ENCODE results near the gene KCNQ1. TPM values are rescaled to one million over a fixed set of nuclear protein-coding genes. Genes with fewer than 3 reads are reported as not detected.

KCNQ1 gene
- total RNA-seq, 1 donor from 2014 or later = 3.4 TPM

DNA sequence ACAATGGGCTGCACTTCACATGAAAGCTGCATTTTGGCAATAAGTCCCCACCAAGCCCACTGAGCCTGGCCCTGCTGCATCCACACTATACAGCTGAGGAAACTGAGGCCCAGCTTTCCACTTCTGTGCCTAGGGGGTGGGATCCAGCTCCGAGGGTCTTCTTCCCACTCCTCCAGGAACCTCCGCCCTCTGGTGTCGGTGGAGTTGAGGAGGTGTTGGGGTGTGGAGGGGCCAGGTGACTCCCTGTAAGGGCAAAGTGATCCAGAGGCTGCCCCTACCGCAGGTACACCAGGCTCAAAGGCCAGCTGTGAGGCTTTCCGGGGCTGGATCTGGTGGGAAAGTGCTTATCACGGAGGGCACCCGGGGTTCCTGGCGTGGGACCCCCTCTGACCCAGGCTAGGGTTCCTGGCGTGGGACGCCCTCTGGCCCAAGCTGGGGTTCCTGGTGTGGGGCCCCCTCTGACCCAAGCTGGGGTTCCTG is 125.0 kb downstream of the KCNQ1 start:
- intact Hi-C loops (cut with micrococcal nuclease) = no loop called here
- Mint-ChIP-seq H3K9me3 (no peaks in the 10 kb centered on the region), H3K36me3 (ENCODE audit: low read depth) (no peaks in the 10 kb centered on the region), H3K27me3 (ENCODE audit: low read depth) (no peaks in the 10 kb centered on the region), H3K4me3 (ENCODE audit: low read depth) (no peak overlapping the region), H3K27ac (no peak overlapping the region), H3K4me1 (ENCODE audit: low read depth) (no peaks in the 10 kb centered on the region)
- no peak for DNase-seq (ENCODE audit: low spot score)

DNA sequence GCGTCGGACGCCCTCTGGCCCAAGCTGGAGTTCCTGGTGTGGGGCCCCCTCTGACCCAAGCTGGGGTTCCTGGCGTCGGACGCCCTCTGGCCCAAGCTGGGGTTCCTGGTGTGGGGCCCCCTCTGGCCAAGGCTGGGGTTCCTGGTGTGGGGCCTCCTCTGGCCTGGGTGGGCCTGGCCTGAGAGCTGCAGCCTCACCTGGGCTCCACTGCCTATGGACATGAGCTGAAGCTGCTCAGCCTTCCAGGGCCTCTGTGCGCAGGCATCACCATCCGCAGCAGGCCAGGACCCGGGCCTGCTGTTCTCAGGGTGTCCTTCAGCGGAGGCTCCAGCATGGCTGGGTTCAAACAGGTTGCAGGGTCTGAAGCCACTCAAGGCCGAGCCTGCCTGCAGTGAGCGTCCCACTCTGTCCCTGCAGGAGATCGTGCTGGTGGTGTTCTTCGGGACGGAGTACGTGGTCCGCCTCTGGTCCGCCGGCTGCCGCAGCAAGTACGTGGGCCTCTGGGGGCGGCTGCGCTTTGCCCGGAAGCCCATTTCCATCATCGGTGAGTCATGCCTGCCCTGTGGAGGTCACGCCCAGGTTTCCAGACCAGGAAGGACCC is 125.5 kb downstream of the KCNQ1 start:
- H3K27ac Mint-ChIP-seq = no peak overlapping the region
- no peak overlapping the region for H3K4me3 Mint-ChIP-seq (ENCODE audit: low read depth)
- H3K27me3 Mint-ChIP-seq (ENCODE audit: low read depth) = no peaks in the 10 kb centered on the region
- no peaks in the 10 kb centered on the region for H3K9me3 Mint-ChIP-seq
- intact Hi-C loops (cut with micrococcal nuclease) = no loop called here
- no peaks in the 10 kb centered on the region for H3K36me3 Mint-ChIP-seq (ENCODE audit: low read depth)
- H3K4me1 Mint-ChIP-seq (ENCODE audit: low read depth) = no peaks in the 10 kb centered on the region
- no peak for DNase-seq (ENCODE audit: low spot score)

DNA sequence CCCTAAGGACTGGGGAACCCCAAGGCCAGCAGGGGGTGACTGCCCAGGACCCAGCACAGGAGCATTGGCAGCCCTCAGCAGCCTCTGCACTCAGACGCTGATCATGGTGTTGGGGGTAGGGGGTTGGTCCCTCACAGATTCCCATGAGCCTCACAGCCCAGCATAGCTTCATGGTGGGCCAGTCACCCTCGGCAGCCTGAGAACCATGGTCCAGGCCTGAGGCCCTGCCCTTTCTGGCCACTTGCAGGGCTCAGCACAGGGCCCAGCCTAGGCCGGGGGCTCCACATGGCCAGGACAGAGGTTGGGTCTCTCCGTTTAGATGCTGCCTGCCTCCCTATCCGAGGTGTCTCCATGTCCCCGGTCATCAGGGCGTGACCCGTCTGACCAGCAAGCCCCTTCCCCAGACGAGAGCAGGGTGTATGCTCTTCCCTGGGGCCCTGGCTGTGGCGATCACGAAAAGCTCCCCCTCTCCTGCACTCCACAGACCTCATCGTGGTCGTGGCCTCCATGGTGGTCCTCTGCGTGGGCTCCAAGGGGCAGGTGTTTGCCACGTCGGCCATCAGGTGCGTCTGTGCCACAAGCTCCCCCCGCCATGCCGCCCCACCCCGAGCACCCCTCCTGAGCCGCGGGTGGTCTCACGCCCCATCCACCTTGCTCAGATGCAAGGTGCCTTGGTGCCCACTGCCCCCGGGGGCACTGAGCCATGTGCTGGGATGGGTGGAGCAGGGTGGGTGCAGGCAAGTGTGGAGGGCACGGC is 126.2 kb downstream of the KCNQ1 start:
- H3K9me3 Mint-ChIP-seq = no peaks in the 10 kb centered on the region
- H3K36me3 Mint-ChIP-seq (ENCODE audit: low read depth) = no peaks in the 10 kb centered on the region
- H3K27me3 Mint-ChIP-seq (ENCODE audit: low read depth) = no peaks in the 10 kb centered on the region
- H3K4me3 Mint-ChIP-seq (ENCODE audit: low read depth) = no peak overlapping the region
- DNase-seq (ENCODE audit: low spot score) = no peak
- intact Hi-C loops (cut with micrococcal nuclease) = no loop called here
- no peaks in the 10 kb centered on the region for H3K4me1 Mint-ChIP-seq (ENCODE audit: low read depth)
- no peak overlapping the region for H3K27ac Mint-ChIP-seq

DNA sequence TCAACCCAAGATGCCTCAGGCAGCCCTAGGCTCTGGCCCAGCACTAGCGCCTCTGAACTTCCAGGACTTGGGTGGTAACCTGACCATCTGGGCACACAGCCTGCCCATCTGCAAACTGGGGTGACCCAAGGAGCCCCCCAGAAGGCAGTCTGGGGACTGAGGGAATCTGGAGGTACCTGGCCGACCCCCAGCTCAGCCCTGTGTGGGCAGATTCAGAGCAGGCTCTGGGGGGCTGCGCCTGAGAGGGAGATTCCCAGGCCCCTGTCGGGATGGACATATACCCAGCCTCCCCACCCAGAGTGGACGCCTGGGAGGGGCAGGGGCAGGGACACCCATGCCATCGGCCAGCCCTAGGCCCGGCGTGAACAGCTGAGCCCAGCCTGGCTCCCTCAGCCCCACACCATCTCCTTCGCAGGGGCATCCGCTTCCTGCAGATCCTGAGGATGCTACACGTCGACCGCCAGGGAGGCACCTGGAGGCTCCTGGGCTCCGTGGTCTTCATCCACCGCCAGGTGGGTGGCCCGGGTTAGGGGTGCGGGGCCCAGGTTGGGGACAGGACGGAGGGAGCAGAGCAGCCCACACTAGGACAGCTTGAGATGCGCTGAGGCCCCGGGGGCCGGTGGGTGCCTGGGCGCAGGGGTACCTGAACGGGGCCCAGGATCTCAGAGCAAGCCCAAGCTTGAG is 126.9 kb downstream of the KCNQ1 start:
- H3K27me3 Mint-ChIP-seq (ENCODE audit: low read depth) = no peaks in the 10 kb centered on the region
- H3K27ac Mint-ChIP-seq = no peak overlapping the region
- H3K4me1 Mint-ChIP-seq (ENCODE audit: low read depth) = no peaks in the 10 kb centered on the region
- H3K4me3 Mint-ChIP-seq (ENCODE audit: low read depth) = no peak overlapping the region
- no peaks in the 10 kb centered on the region for H3K9me3 Mint-ChIP-seq
- intact Hi-C loops (cut with micrococcal nuclease) = no loop called here
- no peak for DNase-seq (ENCODE audit: low spot score)
- no peaks in the 10 kb centered on the region for H3K36me3 Mint-ChIP-seq (ENCODE audit: low read depth)

DNA sequence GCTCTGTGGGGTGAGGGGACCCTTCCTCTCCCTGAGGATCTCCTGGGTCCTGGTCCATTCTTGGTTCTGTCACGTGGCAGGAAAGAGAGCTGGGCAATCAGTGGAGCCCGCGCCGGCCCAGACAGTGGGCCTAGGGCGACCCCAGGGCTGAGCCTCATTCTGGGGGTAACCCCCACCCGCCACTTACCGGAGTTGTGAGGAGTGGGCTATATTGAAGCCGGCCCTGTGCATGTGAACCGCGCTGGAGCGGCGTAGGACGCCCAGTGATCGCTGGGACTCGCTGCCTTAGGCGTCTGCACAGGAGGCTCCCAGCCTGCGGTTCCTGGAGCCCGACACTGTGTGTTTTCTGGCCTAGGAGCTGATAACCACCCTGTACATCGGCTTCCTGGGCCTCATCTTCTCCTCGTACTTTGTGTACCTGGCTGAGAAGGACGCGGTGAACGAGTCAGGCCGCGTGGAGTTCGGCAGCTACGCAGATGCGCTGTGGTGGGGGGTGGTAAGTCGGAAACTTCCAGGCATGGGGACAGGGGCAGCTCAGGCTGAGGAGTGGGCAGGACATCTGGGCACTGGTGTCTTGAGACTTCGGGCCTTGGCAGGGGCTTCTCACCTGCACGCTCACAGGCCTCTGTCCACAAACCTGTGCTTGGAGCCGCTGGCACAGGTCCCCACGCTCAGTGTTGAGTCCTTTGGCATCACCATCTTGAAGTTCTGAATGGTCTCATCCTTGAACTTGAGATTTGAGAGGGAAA is 127.9 kb downstream of the KCNQ1 start:
- Mint-ChIP-seq H3K9me3 (no peaks in the 10 kb centered on the region), H3K4me3 (ENCODE audit: low read depth) (no peak overlapping the region), H3K4me1 (ENCODE audit: low read depth) (no peaks in the 10 kb centered on the region), H3K27ac (no peak overlapping the region), H3K27me3 (ENCODE audit: low read depth) (no peaks in the 10 kb centered on the region), H3K36me3 (ENCODE audit: low read depth) (no peaks in the 10 kb centered on the region)
- DNase-seq (ENCODE audit: low spot score) = no peak
- intact Hi-C loops (cut with micrococcal nuclease) = no loop called here

DNA sequence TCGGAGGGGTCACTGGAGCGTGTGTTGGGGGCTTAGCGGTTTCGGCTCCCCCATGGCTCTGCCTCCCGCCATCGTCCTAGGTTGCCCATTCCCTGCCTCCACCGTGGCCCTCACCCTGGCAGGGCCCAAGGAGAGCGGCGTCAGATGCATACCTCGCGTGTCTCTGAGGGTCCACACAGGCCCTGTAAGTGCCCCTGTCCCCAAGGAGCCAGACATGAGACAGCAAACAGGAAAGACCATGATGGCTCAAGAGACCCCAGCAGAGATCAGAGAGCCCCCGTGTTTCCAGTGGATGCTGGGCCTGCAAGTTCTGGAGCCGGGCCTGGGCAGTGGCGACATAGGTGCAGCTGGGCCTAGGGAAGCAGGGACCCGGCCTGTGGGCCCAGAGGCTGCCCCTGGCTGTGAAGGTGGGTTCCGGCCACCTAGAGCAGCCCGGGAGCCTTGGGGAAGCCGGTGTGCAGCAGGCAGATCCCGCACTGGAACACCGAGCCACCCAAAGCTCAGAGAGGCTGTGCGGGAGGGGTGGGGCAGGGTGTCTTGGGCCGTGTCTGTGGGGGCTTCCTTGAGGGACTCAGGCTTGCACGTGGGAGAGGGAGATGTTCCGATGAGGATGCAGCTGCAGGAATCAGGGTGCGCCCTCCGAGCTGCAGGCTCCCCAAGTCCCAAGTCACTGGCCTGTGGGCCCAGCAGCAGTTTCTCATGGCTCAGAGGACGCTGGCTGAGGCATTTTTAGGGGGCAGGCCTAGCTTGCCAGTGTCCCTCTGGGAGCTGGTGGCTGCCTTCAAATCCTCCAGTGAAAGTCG is 128.6 kb downstream of the KCNQ1 start:
- H3K4me3 Mint-ChIP-seq (ENCODE audit: low read depth) = no peak overlapping the region
- no peak overlapping the region for H3K27ac Mint-ChIP-seq
- intact Hi-C loops (cut with micrococcal nuclease) = no loop called here
- DNase-seq (ENCODE audit: low spot score) = no peak
- no peaks in the 10 kb centered on the region for H3K36me3 Mint-ChIP-seq (ENCODE audit: low read depth)
- H3K9me3 Mint-ChIP-seq = no peaks in the 10 kb centered on the region
- no peaks in the 10 kb centered on the region for H3K4me1 Mint-ChIP-seq (ENCODE audit: low read depth)
- H3K27me3 Mint-ChIP-seq (ENCODE audit: low read depth) = no peaks in the 10 kb centered on the region

DNA sequence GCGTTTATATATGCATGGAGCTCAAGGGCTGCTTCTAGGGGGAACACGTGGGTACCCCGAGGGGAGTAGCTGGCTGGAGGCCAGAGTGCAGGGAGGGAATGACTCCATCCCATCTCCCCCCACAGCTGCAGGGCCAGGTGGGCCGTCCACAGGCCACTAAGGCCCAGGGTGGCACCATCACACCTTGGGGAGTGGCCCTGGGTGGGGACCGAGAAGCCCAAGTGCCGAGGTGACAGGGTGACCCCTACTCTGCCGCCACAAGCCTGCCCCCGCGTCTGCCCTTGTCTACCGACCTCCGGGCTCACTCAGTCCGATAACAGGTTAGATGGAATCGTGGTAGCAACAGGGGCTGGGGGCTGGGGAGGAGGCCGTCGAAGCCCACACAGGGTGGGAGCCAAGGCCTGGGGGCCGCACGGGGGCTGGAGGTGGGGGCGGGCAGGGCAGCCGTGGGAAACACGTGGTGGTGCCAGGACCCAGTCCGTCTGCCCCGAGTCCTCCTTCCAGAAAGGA is 129.3 kb downstream of the KCNQ1 start:
- Mint-ChIP-seq H3K4me1 (ENCODE audit: low read depth) (no peaks in the 10 kb centered on the region), H3K27me3 (ENCODE audit: low read depth) (no peaks in the 10 kb centered on the region), H3K27ac (no peak overlapping the region), H3K4me3 (ENCODE audit: low read depth) (no peak overlapping the region), H3K36me3 (ENCODE audit: low read depth) (no peaks in the 10 kb centered on the region), H3K9me3 (no peaks in the 10 kb centered on the region)
- DNase-seq (ENCODE audit: low spot score) = no peak
- intact Hi-C loops (cut with micrococcal nuclease) = no loop called here

DNA sequence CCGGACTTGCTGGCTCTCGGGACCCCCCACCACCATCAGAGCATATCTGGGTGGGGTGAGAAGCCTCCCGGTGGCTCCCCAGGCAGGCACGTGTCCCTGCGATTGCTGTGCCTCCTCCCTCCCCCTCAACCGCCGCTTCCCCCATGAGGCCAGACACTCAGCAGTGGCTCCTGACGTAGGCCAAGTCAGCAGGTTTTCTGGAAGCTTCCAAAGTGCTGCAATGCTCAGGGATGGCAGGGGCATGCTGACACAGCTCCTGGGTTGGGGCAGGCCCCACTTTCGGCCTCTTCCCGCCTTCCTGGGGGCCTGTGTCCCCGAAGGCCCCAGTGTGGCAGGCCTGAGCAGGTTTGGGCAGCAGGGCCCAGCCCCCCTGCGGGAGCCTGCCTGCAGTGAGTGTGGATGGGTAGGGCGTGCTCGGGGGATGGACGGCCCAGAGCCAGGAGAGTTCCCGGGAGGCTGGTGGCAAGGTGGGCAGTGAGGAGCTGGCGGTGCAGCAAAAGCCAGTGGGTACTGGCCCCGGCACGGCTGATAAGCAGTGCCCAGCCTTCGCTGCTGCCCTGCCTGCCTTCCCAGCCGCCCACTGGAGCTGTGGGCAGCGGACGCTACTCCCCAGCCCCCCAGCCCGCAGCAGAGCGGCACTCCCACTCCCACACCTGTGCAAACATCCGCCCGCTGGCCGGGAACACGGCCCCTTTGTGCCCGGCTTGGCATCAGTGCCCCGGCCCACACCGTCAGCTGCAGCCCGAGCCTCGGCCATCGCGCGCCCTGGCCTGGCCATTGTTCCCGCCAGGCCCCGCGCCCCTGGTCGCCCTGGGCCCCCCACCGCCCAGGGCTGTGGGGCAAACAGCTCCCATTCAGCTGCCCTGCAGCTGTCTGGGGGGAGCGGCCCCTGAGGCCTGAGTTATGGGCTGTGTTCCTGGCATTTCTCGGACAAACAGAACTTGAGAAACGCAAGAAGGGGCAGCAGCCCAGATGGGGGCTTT is 130.0 kb downstream of the KCNQ1 start:
- Mint-ChIP-seq H3K4me3 (ENCODE audit: low read depth) (no peak overlapping the region), H3K9me3 (no peaks in the 10 kb centered on the region), H3K27me3 (ENCODE audit: low read depth) (no peaks in the 10 kb centered on the region), H3K36me3 (ENCODE audit: low read depth) (no peaks in the 10 kb centered on the region), H3K4me1 (ENCODE audit: low read depth) (no peaks in the 10 kb centered on the region), H3K27ac (no peak overlapping the region)
- DNase-seq (ENCODE audit: low spot score) = no peak
- intact Hi-C loops (cut with micrococcal nuclease) = no loop called here

DNA sequence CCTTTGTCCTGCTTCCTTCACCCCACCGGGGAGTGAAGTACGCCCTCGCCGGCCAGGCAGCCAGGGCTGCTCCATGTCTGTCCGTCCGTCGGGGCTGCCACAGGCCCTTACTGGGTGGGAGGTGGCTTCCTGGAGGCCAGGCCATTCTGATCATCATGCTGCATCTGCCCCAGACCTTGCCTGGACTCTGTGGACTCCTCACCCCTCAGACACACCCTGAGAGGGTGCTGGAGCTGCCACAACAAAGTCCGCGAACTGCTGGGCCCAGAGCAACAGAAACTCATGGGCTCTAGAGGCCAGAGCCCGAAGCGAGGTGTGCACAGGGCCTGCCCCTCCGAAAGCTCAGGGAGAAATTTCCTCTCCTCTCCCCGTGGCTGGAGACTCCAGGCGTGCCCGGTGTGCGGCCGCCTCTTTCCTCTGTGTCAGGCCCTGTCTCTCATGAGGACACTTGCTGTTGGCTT is 130.8 kb downstream of the KCNQ1 start:
- H3K27me3 Mint-ChIP-seq (ENCODE audit: low read depth) = no peaks in the 10 kb centered on the region
- no peaks in the 10 kb centered on the region for H3K36me3 Mint-ChIP-seq (ENCODE audit: low read depth)
- DNase-seq (ENCODE audit: low spot score) = no peak
- no peaks in the 10 kb centered on the region for H3K4me1 Mint-ChIP-seq (ENCODE audit: low read depth)
- no peak overlapping the region for H3K4me3 Mint-ChIP-seq (ENCODE audit: low read depth)
- H3K9me3 Mint-ChIP-seq = no peaks in the 10 kb centered on the region
- no peak overlapping the region for H3K27ac Mint-ChIP-seq
- intact Hi-C loops (cut with micrococcal nuclease) = no loop called here

DNA sequence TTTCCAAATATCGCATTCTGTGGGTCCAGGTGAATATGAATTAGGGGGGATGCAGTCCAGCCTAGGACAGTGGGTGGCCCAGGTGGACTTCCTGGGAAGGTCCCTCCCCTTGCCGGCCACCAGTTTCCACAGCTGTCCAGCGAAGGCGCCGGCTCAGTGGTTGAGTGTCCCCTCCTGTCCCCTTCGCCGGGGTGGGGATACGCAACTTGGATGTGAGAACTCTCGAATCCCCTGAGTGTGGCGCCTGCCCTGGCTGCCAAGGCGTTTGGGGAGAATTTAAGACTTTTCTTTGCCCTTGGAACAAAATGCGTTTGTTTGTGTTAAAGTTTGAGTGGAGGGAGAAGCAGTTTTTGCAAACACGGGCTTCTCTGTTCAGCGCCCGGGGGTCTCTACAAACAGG is 131.3 kb downstream of the KCNQ1 start:
- Mint-ChIP-seq H3K4me1 (ENCODE audit: low read depth) (no peaks in the 10 kb centered on the region), H3K9me3 (no peaks in the 10 kb centered on the region), H3K27me3 (ENCODE audit: low read depth) (no peaks in the 10 kb centered on the region), H3K4me3 (ENCODE audit: low read depth) (no peak overlapping the region), H3K36me3 (ENCODE audit: low read depth) (no peaks in the 10 kb centered on the region), H3K27ac (no peak overlapping the region)
- intact Hi-C loops (cut with micrococcal nuclease) = no loop called here
- DNase-seq (ENCODE audit: low spot score) = no peak

DNA sequence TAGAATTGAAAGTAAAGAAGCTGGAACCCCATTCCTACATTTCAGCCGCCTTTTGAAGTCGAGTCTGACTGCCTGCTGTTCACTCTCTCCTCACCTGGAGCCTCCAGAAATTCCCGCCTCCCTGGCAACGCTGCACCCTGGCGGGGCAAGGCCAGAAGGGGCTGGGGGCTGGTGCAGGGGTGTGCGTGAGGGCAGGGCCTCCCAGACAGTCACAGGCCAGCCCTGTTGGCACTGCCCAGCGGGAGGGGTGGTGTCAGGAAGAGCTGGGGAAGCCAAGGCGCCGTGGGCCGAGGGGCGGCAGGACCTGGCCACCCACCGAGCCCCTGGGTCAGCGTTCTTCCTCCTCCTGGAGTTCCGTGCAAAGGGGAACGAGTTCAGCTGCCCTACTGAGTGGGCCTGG is 131.7 kb downstream of the KCNQ1 start:
- H3K27ac Mint-ChIP-seq = no peak overlapping the region
- H3K4me3 Mint-ChIP-seq (ENCODE audit: low read depth) = no peak overlapping the region
- H3K27me3 Mint-ChIP-seq (ENCODE audit: low read depth) = no peaks in the 10 kb centered on the region
- intact Hi-C loops (cut with micrococcal nuclease) = no loop called here
- no peak for DNase-seq (ENCODE audit: low spot score)
- no peaks in the 10 kb centered on the region for H3K36me3 Mint-ChIP-seq (ENCODE audit: low read depth)
- H3K4me1 Mint-ChIP-seq (ENCODE audit: low read depth) = no peaks in the 10 kb centered on the region
- no peaks in the 10 kb centered on the region for H3K9me3 Mint-ChIP-seq
